NCI-H2171 (cell line): ENCODE results near the gene RNF150.

Experiments
- DNase-seq: peaks from one replicate; lab custom pipeline; 2025; lab: John Stamatoyannopoulos, UW

The RNF150 gene

DNA sequence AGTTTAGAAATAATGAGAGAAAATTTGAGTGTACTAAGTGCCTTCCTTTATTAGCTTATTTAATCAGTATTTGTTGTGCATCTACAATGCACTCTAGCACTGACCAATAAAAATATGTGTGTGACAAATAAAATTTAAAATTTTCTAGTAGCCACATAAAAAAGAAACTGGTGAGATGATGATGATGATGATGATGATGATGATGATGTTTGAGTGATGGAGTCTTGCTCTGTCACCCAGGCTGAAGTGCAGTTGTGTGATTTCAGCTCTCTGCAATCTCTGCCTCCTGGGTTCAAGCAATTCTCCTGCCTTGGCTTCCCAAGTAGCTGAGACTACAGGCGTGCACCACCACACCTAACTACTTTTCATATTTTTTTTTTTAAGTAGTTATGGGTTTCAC lies 110.2 kb downstream of the RNF150 start:
- DNase-seq, result no peak

DNA sequence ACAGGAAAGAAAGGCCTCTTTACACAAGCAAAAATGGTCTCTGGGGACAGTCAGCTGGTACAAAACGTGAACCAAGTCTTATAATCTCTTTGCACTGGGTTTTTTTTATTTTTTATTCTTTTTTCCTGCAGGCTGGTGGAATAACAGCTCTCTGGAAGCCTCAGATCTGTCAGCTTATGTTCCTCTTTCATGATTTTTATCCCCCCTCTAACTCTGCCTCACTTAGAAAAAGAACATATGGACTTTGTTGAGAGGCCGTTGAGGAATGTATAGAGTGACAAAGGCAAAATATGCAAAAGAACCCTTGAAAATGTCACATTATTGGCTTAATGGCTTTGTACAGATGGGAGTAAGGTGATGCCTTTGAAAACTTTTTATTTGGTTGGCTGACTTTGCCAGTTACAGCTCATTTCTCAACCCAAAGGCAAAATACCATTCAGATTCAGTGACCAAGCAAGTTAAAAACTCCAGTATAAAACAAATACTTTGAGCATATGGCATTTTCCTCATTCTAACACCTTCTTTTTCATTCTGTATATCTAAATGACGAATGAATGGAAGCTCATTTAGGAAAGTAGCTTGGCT lies 111.1 kb downstream of the RNF150 start:
- peak; percentile 62 for DNase-seq

DNA sequence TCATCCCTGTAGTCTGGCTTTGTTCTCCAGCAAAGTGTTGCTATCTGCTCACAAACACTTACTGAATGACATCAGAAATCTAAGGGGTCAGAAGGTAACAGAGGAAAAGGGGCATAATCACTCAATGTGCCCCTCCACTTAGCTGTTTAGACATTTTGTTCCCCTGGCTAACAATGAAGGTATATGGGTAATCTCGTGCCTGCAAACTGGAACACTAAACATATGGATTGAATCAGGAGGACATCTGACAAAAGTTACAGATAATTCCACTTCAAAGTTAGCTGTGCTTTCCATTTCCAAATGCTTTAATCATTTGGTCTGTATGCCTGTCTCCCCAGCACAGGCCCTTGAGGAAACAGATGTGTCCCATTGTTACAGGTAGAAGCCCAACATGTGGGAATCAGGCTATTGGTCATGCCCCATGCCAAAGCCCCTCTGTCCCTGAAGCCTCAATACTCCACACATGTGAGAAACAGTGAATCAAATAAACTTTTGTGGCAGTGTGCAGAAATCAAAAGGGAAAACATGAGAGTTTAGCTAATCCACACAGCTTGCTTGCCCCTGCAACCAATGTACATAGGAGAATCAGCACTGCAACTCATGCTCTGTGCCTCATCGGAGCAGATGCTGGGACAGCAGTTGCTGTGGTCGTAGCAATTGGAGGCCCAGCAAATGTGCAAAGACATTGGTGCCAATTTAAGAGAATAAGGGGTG lies 111.7 kb downstream of the RNF150 start:
- DNase-seq, result no peak

DNA sequence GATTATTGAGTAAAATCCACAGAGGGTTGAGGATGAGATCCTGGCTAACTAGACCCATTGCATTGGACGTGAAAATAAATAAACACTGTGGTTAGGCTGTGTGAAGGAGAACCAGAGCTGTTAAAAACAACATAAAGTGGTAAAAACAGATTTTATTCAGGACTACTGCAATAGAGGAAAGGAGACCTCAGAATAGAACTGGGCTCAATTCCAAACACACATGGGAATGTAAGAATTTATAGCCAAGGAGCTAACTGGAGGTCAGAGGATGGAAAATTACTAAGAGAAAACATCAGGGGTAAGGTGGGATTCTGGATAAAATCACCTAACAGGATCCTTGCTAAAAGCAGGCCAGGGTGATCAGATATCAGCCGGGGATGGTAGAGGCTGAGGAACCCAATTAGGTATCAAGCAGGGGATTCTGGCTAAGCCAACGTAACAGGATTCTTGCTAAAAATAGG lies 112.4 kb downstream of the RNF150 start:
- no peak for DNase-seq

DNA sequence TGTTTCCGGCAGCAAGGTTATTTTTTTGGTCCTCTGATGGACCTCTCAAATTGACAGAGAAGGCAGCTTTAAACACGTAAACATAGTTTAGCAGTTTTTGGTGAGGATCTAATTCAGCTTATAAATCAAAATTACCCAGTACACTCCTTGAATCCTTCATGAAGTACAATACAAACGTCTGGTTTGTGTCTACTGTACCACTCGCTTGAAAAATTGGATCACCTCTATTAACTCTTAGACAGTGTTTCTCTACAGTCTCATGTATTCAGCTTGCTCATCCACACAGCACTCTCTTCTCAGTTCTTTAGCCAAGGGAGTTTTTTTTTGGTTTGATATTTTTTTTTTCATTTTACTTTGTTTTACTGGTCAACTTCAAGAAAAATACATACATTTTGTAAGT lies 113.5 kb downstream of the RNF150 start:
- no peak for DNase-seq

DNA sequence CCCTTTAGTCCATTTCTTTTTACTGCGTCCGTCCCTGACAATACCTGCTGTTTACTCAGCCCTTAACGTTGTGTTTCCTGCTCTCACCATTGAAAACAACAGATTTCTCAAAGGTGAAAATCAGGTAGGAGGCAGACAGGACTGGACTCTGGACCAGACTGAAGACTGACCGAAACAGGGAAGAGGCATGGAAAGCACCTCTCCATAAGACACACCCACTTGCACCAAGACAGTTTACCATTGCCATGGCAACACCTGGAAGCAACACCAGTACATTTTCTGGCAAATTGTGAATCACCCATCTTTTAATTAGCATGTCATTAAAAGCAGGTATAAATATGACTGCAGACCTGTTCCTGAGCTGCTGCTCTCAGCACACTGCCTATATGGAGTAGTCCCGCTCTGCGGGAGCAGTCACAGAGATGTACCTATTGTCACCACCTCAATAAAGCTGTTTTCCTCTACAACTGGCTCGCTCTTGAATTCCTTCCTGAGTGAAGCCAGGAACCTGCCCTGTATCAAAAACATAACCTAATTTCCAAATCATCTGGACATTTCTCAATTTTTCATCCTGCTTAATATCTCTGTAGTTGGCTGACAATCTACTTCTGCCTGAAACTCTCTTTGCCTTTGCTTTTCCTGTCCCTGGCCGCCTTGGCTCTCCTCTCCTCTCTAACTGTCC lies 117.0 kb downstream of the RNF150 start:
- DNase-seq, result no peak

DNA sequence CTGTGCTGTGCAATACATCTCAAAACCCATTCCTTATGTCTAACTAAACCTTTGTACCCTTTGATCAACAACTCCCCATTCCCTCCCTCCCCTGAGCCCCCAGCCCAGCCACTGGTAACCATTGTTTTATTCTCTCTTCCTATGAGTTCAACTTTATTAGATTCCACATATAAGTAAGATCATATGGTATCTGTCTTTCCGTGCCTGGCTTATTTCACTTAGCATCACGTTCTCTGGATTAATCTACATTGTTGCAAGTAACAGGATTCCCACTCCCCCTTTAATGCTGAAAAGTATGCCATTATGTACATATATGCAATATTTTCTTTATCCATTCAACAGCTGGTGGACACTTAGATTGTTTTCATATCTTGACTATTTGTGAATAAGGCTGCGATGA lies 119.4 kb downstream of the RNF150 start:
- DNase-seq, result no peak

DNA sequence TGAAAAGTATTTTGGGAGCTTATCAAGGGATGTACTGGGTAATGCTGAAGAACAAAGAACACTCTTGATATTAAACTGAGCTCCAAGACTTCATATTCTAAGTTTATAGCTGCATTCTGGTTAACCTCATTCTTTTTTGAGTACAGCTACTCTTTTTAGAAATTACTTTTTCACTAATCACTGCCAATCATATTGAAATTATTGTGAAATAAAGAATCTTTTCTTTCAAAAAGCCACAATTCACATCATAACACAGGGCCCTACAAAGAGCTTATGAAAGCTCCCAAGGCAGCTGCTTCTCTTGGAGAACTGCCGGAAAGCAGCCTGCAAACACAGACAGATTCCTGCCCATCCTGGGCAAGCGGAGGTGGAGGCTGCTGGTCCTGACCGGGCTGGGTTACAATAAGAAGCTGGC lies 121.4 kb downstream of the RNF150 start:
- DNase-seq, result no peak

DNA sequence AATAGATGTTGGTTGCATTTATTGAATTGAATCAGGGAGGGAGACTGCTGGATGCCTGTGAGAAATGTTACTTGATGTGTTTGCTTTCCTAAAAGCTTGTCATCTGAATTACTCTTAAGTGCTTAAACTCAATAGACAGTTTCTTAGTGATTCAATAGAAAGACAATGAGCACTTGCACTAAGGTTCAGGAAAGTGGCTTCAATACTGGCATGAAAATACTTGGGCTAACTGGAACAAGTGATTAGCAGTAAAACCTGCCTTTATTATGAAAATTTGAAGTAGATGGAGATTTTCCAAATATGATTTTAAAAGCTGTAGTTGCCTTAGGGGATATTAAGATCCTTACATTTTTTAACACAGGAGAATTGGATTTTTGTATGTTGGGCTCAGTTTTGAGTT lies 123.3 kb downstream of the RNF150 start:
- no peak for DNase-seq

DNA sequence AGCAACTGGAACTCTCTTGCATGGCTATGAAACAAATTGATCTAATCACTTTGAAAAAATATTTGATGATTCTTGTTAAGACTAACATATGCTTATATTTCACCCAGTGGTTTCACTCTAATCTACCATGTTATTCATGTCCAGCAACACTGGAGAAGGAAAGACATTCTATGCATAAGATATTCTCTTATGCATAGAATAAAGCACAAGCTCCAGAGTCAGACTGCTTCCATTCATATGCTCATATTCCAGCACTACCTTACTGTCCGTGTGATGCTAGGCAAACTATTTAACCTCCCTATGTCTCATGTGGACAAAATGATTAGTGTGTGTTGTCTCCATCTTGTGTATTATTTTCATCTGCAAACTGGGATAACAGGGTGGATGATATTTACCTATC lies 124.1 kb downstream of the RNF150 start:
- DNase-seq, result no peak

DNA sequence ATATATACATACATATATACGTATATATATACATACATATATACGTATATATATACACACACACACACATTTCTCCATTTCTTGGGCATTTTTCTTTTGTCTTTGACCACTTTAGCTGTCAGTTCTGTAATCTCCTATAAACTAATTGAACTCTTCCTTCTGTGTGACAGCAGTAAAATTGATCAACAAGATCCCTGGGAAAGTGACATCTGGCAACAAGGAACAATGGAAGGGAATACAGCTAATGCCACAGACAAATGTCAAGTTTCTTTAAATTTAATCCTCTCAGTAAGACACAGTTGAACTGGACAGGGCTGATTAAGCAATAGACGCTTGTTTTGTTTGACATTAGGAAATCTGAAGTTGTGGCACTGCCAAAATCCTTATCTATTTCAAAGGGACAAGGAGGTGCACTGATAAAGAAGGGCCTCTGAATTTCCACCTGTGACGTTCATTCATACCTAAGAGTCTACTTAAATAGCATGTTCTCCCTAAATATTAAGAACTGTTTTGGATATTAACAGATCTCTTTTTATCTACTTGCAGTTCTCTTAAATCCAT lies 126.9 kb downstream of the RNF150 start:
- DNase-seq, result no peak

DNA sequence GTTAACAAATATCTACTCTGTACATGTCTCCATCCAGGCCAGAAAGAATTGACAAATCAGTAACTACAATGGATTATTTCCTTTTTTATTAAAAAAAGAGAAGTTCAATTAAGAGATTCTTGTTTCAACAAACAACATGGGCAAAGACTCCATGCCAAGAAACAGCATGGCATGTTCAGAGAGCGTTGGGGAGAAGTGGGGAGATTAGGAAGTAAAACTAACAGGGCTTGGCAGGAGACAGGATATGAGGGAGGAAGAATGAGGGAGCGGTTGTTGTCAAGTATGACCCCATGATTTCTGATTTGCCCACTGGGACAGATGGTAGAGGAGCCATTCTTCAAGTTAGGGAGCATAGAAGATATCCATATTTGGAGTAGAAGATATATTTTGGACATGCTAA lies 128.4 kb downstream of the RNF150 start:
- DNase-seq, result no peak

DNA sequence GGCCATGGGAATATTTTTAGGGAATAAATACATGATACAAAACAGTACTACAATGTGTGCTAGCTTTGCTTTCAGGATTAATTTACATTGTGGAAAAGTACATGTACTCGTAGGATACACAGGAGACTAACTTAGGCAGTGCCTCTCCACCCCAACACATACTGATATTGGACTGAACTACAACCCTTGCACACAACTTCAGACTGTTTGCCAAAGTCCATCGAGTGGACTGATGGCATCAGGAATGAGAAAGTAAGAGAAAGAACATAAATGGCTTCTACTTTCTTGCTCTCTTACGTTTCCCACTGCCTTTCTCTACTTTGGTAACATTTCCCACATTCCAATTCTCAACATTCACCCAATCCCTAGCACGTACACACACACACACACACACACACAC lies 130.1 kb downstream of the RNF150 start:
- DNase-seq, result no peak

DNA sequence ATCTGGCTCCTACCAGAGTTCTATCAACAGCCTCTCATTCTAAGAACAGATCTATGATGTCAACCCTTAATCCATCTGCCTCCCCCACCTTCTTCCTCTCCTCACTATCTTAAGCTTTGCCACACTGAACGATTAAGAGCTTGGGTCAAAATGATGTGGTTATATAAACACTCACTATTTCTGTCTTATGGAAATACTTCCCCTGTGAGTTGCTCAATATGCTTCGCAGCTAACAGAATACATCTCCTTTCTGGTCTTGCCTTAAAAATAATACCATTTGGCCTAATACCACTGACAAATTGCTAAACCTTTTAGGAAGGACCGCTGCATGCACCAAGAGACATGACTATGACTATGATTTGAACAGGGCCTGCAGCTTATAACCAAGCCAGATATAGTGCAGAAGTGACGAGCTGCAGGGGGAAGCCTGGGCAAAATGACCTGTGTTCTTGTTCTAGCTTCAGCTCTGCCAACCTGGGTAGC lies 130.9 kb downstream of the RNF150 start:
- DNase-seq, result no peak

DNA sequence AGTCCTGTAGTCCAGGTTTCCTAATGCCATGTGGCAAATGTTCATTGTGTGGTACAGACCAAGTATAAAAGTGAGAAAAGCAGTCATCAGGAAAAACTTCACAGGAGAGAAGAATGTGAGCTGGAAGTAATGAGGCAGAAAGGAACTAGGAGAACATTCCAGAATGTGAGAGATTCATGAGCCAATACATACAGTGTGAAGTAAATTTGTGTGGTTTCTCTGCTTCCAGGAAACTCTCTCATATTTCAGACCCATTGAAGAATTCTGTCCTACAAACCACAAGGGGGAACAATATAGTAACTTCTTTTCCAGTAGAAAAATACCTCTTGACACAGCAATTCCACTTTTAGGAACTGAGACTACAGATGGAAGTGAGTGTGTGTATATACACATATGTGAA lies 136.5 kb downstream of the RNF150 start:
- no peak for DNase-seq

DNA sequence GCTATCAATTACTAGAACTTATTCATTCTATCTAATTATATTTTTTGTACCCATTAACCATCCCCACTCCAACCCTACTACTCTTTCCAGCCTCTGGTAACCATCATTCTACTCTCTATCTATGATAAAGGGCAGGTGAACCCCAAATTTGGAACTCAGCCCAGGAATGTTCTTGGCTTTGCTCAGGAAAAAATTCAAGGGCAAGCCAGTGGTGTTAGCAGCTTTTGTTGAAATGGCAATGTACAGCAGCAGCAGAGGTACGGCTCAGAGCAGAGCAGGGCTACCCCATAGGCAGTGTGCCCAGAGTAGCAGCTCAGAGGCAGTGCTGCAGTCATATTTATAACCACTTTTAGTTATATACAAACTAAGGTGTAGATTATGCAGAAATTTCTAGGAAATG lies 138.2 kb downstream of the RNF150 start:
- no peak for DNase-seq

DNA sequence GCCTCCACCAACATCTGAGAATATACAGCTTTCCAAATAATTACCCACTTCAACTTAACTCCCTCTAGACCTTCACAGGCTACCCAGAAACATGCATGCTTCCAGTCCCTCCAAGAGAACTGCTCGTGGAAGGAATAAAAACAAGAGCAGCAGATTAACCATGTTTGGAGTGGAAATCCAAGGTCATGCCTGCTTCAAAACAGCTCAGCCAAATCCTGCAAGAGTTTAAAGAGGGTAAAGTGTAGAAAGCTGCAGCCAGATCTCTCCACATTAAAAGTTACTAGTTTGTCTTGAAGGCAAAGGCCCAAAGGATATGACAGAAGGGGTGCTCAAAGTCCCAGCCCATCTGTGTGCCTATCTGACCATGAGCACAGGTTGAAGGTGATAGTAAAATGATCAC lies 139.3 kb downstream of the RNF150 start:
- no peak for DNase-seq

DNA sequence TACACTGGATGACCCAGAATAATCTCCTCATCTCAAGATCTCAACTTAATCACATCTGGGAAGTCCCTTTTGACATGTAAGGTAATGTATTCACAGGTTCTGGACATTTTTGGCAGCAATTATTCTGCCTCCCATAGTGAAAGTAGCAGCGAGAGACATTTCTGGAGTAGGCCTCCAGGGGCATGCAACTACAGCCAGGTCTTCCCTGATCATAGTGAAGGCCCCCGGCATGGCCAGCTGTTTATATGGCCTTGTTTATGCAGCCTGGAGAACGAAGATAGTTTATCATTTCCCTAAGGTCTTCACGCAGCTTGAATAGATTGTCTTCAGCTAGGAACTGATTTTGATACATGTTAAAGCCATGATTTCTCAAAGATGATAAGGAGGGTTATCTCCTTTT lies 139.9 kb downstream of the RNF150 start:
- DNase-seq, result no peak

DNA sequence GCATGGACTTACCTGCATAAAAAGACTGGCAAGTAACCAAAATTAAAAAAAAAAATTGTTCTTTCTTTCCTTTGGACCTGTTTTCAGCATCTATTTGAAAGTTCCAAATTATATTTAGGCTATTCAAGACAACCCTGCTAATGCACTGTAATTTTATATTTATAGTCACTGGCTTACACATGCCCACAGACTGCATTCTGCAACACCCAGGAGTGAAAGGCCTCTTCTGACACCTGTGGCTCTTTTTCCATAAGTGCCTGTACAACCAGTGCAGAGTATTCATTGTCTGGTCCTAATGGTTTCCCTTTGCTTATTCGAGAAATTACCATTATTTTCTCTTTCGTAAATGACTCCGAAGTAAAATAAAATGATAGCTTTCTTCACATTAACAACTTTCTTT lies 143.3 kb downstream of the RNF150 start:
- DNase-seq, result no peak

DNA sequence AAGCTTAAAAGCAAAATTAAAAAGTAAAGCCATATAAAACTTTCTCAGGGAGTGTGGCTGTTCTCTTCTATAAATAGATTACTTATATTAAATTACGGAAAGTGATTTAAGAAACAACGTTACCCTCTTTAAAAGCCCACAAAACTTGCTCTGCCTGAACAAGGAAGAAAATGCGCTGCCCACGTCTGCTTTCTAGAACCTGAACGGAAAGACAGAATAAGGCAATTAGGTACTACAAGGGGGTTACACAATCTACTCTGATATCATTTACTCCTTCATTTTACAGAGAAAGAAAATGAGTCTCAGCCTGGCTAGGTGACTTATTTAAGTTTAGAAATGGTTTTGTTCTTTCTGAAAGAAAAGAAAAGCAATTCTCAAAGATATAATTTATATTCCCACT lies 147.2 kb downstream of the RNF150 start:
- DNase-seq, result no peak

DNA sequence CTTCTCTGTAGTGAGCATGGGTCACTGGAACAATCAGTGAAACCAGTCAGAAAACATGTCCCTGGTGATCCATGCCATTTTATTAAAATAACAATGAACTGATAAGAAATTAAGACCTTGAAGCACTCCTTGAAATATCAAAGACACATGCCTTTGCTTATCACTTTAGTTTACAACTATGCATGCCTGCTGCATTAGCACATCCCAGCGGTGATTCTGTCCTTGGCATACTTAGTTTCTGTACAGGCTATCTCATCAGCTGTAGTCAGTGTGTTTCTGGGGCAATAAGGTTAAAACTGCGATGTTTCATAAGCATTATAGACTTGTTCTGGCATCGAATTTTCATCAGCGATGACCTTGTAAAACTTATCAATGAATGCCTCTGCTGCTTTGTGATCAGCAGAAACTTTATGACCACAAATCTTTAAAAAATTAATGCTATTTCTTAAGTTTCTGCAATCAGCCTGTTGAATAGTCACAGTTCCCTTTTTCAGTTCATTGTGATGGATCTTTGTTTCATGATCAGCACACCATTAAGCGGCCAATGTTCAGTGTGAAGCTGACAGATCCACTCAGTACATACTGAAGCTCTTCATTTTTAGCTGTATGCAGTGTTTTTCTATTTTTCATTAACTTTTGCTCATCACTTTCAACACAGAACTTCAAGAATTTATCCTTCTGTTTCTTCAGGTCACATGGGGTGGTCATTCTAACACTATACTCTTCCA lies 150.5 kb downstream of the RNF150 start:
- no peak for DNase-seq
